ENCODE results near the gene RALA. TPM values are rescaled to one million over a fixed set of nuclear protein-coding genes. Genes with fewer than 3 reads are reported as not detected.
A peak's percentile ranks its signal among the peaks of the same experiment; 100 is the strongest.

Gene RALA
- total and polyA plus RNA-seq, 4 donors: 5.7 to 18.8 (median 9.2) TPM

DNA sequence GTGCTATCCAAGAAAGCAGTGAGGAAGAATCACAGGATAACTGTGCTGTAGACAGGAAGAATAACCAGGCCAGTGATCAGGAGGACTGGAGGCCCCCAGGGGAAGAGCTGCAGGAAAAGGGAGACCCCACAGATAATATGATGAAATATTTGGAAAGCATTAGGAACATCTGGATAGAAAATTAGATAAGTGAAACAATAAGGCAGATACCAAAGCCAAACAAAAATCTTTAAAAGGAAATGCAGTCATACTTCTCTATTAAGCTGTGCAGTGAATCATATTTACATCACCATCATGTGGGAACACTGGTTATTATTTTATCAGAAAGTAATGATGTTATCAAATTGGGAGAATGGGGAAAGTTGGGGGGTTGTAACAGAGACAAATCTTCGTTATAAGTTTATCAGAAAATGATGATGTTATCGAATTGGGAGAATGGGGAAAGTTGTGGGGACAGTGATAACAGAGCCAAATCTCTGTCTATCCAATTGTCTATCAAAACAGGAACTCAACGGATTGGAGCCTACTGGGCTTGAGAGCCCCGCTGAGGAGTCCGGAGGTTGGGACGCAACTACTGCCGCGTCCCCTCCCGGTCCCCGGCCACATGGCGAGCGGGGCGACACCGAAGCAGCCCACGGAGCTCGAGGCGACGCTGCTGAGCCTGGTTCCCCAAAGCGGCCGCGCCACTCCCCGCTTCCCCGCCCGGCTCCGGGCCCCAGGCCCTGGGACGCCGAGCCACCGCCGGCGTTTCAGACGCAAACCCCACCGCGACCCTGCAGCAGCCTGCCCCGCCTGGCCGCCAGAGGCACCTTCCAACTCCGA lies 14.0 kb upstream of the RALA start (continued):
- TF ChIP-seq, protein P1, sequence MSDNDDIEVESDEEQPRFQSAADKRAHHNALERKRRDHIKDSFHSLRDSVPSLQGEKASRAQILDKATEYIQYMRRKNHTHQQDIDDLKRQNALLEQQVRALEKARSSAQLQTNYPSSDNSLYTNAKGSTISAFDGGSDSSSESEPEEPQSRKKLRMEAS (IDR thresholded peaks at IDR 0.05): no peak
- TF ChIP-seq HNF4G (IDR thresholded peaks at IDR 0.05) (no peak), JUND (IDR thresholded peaks at IDR 0.05) (no peak), SP1 (IDR thresholded peaks at IDR 0.05) (no peak), NR2F2 (IDR thresholded peaks at IDR 0.05) (no peak), YY1 (IDR thresholded peaks at IDR 0.05) (no peak)

DNA sequence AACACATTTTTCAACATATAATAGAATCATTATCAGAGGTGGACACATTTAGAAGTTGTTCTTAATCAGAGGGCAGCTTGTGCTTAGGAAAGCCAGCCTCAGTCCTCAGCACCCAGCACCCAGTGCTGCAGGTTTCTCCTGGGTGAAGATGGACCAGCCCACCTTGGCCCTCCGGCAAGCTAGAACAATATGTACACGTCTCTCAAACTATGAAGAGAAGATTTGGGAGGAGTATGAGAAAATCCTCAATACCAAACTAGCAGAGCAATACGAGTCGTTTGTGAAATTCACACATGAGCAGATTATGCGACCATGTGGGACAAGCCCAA lies 13.5 kb upstream of the RALA start:
- Histone ChIP-seq H3K36me3 (ENCODE audit: control insufficient read depth in 4 of 4, insufficient read depth in 3 of 4, low read depth in 1 of 4, low read length in 3 of 4) (no peaks in the 10 kb centered on the region), H3K4me1 (ENCODE audit: control insufficient read depth in 4 of 4, insufficient read depth in 4 of 4, low read length in 3 of 4) (no peaks in the 10 kb centered on the region), H3K9me3 (ENCODE audit: control insufficient read depth in 4 of 4, low read length in 3 of 4) (no peaks in the 10 kb centered on the region), H3K27me3 (ENCODE audit: control insufficient read depth in 4 of 4, insufficient read depth in 4 of 4, low read length in 3 of 4) (no peaks in the 10 kb centered on the region), H3K27ac (ENCODE audit: low read depth in 1 of 2, low read length in 2 of 2) (peak overlapping the region; percentile 14 to 53), H3K9ac (ENCODE audit: low read depth in 1 of 2, low read length in 2 of 2) (no peak overlapping the region), H3K4me3 (ENCODE audit: low read depth in 1 of 3, low read length in 3 of 3) (peak overlapping the region in 2 of 3 donors; percentile 5 to 26)
- 84% methylated on average over 5 of the region's 5 CpGs for WGBS
- DNase-seq (ENCODE audit: low spot score): no peak
- no peak for TF ChIP-seq JUND (IDR thresholded peaks at IDR 0.05)
- no peak for TF ChIP-seq SP1 (IDR thresholded peaks at IDR 0.05)
- TF ChIP-seq HNF4A (conservative IDR thresholded peaks at IDR 0.05): no peak
- TF ChIP-seq EGR1 (IDR thresholded peaks at IDR 0.05; ENCODE audit: low read depth in 2 of 2): no peak

DNA sequence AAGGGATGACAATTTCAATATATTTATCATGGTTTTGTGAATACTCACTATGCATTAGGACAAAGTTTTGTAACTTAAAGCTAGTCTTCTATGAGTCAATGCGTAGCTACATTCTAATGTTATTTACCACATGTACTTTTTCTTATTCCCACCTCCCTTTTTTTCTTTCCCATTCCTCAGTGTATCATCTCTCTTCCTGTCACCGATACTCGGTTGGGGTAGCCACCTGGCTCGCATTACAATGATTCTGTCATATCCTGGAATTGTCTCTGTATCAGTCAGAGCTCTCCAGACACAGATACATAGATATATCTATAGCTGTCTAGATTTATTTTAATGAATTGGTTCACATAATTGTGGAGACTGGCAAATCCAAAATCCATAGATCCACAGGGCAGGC lies 9.8 kb upstream of the RALA start:
- no peak overlapping the region for H3K9ac ChIP-seq (ENCODE audit: low read depth in 1 of 2, low read length in 2 of 2)
- no peaks in the 10 kb centered on the region for H3K36me3 ChIP-seq (ENCODE audit: control insufficient read depth in 4 of 4, insufficient read depth in 3 of 4, low read depth in 1 of 4, low read length in 3 of 4)
- no peak overlapping the region for H3K27ac ChIP-seq (ENCODE audit: low read depth in 1 of 2, low read length in 2 of 2)
- no peak overlapping the region for H3K4me3 ChIP-seq (ENCODE audit: low read depth in 1 of 3, low read length in 3 of 3)
- no peaks in the 10 kb centered on the region for H3K4me1 ChIP-seq (ENCODE audit: control insufficient read depth in 4 of 4, insufficient read depth in 4 of 4, low read length in 3 of 4)
- H3K9me3 ChIP-seq (ENCODE audit: control insufficient read depth in 4 of 4, low read length in 3 of 4): no peaks in the 10 kb centered on the region
- DNase-seq (ENCODE audit: low spot score): no peak
- no peaks in the 10 kb centered on the region for H3K27me3 ChIP-seq (ENCODE audit: control insufficient read depth in 4 of 4, insufficient read depth in 4 of 4, low read length in 3 of 4)
- TF ChIP-seq YY1 (IDR thresholded peaks at IDR 0.05) (no peak), RAD21 (IDR thresholded peaks at IDR 0.05) (no peak), TAF1 (conservative IDR thresholded peaks at IDR 0.05) (no peak), NR2F2 (IDR thresholded peaks at IDR 0.05) (no peak), HNF4G (IDR thresholded peaks at IDR 0.05) (no peak), JUND (IDR thresholded peaks at IDR 0.05) (no peak)
- TF ChIP-seq, protein P2, sequence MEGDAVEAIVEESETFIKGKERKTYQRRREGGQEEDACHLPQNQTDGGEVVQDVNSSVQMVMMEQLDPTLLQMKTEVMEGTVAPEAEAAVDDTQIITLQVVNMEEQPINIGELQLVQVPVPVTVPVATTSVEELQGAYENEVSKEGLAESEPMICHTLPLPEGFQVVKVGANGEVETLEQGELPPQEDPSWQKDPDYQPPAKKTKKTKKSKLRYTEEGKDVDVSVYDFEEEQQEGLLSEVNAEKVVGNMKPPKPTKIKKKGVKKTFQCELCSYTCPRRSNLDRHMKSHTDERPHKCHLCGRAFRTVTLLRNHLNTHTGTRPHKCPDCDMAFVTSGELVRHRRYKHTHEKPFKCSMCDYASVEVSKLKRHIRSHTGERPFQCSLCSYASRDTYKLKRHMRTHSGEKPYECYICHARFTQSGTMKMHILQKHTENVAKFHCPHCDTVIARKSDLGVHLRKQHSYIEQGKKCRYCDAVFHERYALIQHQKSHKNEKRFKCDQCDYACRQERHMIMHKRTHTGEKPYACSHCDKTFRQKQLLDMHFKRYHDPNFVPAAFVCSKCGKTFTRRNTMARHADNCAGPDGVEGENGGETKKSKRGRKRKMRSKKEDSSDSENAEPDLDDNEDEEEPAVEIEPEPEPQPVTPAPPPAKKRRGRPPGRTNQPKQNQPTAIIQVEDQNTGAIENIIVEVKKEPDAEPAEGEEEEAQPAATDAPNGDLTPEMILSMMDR (IDR thresholded peaks at IDR 0.05; ENCODE audit: low read depth, low read length, missing input control): no peak
- WGBS: 81% methylated on average over 4 of the region's 4 CpGs

DNA sequence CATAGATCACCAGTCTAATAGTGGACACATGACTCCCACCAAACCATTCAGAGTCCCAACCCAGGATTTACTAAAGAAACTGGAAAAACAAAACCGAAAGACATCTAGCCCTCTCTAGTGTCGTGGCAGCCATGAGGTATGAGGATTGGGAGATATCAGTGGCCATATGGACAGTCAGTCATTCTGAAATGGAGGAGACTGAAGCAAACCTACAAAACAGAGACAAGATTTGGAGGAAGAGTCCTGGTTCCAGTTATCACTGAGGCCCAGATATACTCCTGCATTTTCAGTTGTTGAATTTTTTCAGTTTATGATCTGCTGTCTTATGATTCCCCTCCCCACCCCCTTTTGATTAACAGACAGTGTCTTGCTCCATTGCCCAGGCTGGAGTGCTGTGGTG lies 9.1 kb upstream of the RALA start:
- Histone ChIP-seq H3K9ac (ENCODE audit: low read depth in 1 of 2, low read length in 2 of 2) (no peak overlapping the region), H3K4me1 (ENCODE audit: control insufficient read depth in 4 of 4, insufficient read depth in 4 of 4, low read length in 3 of 4) (no peaks in the 10 kb centered on the region), H3K4me3 (ENCODE audit: low read depth in 1 of 3, low read length in 3 of 3) (no peak overlapping the region), H3K9me3 (ENCODE audit: control insufficient read depth in 4 of 4, low read length in 3 of 4) (no peaks in the 10 kb centered on the region), H3K36me3 (ENCODE audit: control insufficient read depth in 4 of 4, insufficient read depth in 3 of 4, low read depth in 1 of 4, low read length in 3 of 4) (no peaks in the 10 kb centered on the region), H3K27me3 (ENCODE audit: control insufficient read depth in 4 of 4, insufficient read depth in 4 of 4, low read length in 3 of 4) (no peaks in the 10 kb centered on the region), H3K27ac (ENCODE audit: low read depth in 1 of 2, low read length in 2 of 2) (no peak overlapping the region)
- 94% methylated on average over 2 of the region's 2 CpGs for WGBS
- no peak for DNase-seq (ENCODE audit: low spot score)
- no peak for TF ChIP-seq FOXA2 (IDR thresholded peaks at IDR 0.05)
- TF ChIP-seq EGR1 (IDR thresholded peaks at IDR 0.05; ENCODE audit: low read depth in 2 of 2): no peak
- TF ChIP-seq GABPA (IDR thresholded peaks at IDR 0.05 in 1 of 2, conservative IDR thresholded peaks at IDR 0.05 in 1 of 2): no peak
- TF ChIP-seq, protein P2 (IDR thresholded peaks at IDR 0.05; ENCODE audit: low read depth, low read length, missing input control): no peak
- TF ChIP-seq, protein P3, sequence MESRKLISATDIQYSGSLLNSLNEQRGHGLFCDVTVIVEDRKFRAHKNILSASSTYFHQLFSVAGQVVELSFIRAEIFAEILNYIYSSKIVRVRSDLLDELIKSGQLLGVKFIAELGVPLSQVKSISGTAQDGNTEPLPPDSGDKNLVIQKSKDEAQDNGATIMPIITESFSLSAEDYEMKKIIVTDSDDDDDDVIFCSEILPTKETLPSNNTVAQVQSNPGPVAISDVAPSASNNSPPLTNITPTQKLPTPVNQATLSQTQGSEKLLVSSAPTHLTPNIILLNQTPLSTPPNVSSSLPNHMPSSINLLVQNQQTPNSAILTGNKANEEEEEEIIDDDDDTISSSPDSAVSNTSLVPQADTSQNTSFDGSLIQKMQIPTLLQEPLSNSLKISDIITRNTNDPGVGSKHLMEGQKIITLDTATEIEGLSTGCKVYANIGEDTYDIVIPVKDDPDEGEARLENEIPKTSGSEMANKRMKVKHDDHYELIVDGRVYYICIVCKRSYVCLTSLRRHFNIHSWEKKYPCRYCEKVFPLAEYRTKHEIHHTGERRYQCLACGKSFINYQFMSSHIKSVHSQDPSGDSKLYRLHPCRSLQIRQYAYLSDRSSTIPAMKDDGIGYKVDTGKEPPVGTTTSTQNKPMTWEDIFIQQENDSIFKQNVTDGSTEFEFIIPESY (IDR thresholded peaks at IDR 0.05): no peak
- no peak for TF ChIP-seq YY1 (IDR thresholded peaks at IDR 0.05)
- TF ChIP-seq, protein P1 (IDR thresholded peaks at IDR 0.05): no peak
- TF ChIP-seq, protein P4, sequence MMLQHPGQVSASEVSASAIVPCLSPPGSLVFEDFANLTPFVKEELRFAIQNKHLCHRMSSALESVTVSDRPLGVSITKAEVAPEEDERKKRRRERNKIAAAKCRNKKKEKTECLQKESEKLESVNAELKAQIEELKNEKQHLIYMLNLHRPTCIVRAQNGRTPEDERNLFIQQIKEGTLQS (IDR thresholded peaks at IDR 0.05): no peak
- TF ChIP-seq HNF4A (conservative IDR thresholded peaks at IDR 0.05): no peak
- TF ChIP-seq JUND (IDR thresholded peaks at IDR 0.05): no peak
- TF ChIP-seq TAF1 (conservative IDR thresholded peaks at IDR 0.05): no peak
- no peak for TF ChIP-seq HNF4G (IDR thresholded peaks at IDR 0.05)
- TF ChIP-seq RAD21 (IDR thresholded peaks at IDR 0.05): no peak

Data from liver (tissue), 9 donors.